K562 (cell line): ENCODE data around the gene LYRM1. TPM values are rescaled to one million over a fixed set of nuclear protein-coding genes. Genes with fewer than 3 reads are reported as not detected.

Experiments
- HNRNPUL1 ChIP-seq: fragments of 200-400 bp; formaldehyde crosslinking; IDR thresholded peaks from 2 replicates; pipeline ENCODE4 v1.6.1; 2017; ENCODE audit warnings: low read length
- SOX6 ChIP-seq: fragments of 450-650 bp; IDR thresholded peaks from 2 replicates; pipeline ENCODE4 v1.6.1; 2014; ENCODE audit warnings: mild to moderate bottlenecking
- TCF3 ChIP-seq: sonication (generic); formaldehyde crosslinking; IDR thresholded peaks from 2 replicates; pipeline ENCODE4 v1.4.0; 2020; ENCODE audit warnings: mild to moderate bottlenecking, missing genetic modification reagents
- TGIF2 ChIP-seq: sonication (generic); formaldehyde crosslinking; IDR thresholded peaks from 2 replicates; pipeline ENCODE4 v1.8.1; 2022; ENCODE audit warnings: mild to moderate bottlenecking, missing genetic modification reagents, moderate library complexity
- TSC22D4 ChIP-seq: fragments of 450-650 bp; IDR thresholded peaks from 2 replicates; pipeline ENCODE4 v1.6.1; 2016; ENCODE audit warnings: missing genetic modification characterization, missing biosample characterization, control low read depth
- ZNF780A ChIP-seq: fragments of 250-450 bp; sonication (Bioruptor Pico); IDR thresholded peaks from 2 replicates; pipeline ENCODE4 v1.5.0; 2021; ENCODE audit warnings: mild to moderate bottlenecking
- polyA plus RNA-seq, 8 experiments: library from polyadenylated mRNA; depleted of rRNA in 4 of 8; stranded (reverse) in 5 of 8; unstranded in 3 of 8; fragments of >200 nt; fragmentation: Nextera tagmentation in 2 of 8; fragmentation: Illumina TruSeq in 1 of 8; extraction: Ambion mirVana in 2 of 8; extraction: Trizol in 1 of 8; gene quantifications; 2 replicates each; pipeline versions ENCODE4 v1.2.1 to v1.2.3, GENCODE V29; 2011 to 2014; ENCODE audit warnings: inconsistent platforms in 1 of 8, missing spikeins in 1 of 8
- total RNA-seq, 7 experiments: library from RNA; depleted of rRNA in 6 of 7; stranded (reverse); fragments of >200 nt in 6 of 7; fragmentation: Illumina TruSeq in 2 of 7; extraction: Trizol in 2 of 7; gene quantifications; 2 replicates each; pipeline versions ENCODE4 v1.2.1 to v1.2.3, GENCODE V29; 2011 to 2021; ENCODE audit warnings: low replicate concordance in 1 of 7
- TF ChIP-seq, protein P1 (sequence below): fragments of 250-450 bp; sonication (Bioruptor Pico); IDR thresholded peaks from 2 replicates; pipeline ENCODE4 v1.4.0; 2020; ENCODE audit warnings: borderline replicate concordance
- TF ChIP-seq, protein P2 (sequence below): fragments of 250-450 bp; sonication (Bioruptor Pico); IDR thresholded peaks from 2 replicates; pipeline ENCODE4 v1.8.0; 2022; ENCODE audit warnings: inconsistent platforms, mild to moderate bottlenecking, moderate library complexity, borderline replicate concordance
- TF ChIP-seq, protein P3 (sequence below): sonication (generic); formaldehyde crosslinking; IDR thresholded peaks from 2 replicates; pipeline ENCODE4 v1.8.0; 2023; ENCODE audit warnings: missing genetic modification reagents, mild to moderate bottlenecking, borderline replicate concordance

The LYRM1 gene
- total and polyA plus RNA-seq, 9 of the 15 experiments (the other 6 are each of a cell fraction or from before 2014, with no cell fraction given) = 17.5 to 44.1 (median 32.7) TPM

DNA sequence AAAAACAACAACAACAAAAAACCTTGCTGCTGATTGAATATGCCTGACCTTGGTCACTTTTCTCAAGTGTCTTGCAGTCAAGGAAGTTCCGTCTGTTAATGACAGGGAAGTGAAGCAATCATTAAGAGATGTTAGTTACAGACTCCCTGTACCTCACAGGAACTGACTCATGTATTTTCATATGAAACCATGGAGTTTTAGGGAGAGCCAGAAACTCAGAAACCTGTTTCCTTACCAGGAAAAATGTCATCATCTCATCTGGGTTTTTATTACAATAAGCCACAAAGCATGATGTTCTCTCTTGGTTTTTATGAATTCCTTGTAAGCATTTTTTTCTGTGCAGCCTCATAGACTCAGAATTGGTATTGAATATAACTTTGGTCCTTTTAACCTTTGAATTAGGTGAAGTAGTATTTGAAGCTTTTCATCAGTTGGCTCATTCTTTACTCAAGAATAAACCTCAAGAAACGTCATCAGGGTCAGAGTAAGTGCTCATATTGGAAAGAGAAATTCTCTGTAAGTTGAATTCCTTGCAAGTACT, 10.3 kb downstream of the LYRM1 start (continued):
- TF ChIP-seq, protein P1, sequence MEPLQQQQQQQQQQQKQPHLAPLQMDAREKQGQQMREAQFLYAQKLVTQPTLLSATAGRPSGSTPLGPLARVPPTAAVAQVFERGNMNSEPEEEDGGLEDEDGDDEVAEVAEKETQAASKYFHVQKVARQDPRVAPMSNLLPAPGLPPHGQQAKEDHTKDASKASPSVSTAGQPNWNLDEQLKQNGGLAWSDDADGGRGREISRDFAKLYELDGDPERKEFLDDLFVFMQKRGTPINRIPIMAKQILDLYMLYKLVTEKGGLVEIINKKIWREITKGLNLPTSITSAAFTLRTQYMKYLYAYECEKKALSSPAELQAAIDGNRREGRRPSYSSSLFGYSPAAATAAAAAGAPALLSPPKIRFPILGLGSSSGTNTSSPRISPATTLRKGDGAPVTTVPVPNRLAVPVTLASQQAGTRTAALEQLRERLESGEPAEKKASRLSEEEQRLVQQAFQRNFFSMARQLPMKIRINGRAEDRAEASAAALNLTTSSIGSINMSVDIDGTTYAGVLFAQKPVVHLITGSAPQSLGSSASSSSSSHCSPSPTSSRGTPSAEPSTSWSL (CRISPR knock-in tag) = no peak
- no peak for TF ChIP-seq TGIF2
- no peak for TF ChIP-seq HNRNPUL1
- TF ChIP-seq, protein P2, sequence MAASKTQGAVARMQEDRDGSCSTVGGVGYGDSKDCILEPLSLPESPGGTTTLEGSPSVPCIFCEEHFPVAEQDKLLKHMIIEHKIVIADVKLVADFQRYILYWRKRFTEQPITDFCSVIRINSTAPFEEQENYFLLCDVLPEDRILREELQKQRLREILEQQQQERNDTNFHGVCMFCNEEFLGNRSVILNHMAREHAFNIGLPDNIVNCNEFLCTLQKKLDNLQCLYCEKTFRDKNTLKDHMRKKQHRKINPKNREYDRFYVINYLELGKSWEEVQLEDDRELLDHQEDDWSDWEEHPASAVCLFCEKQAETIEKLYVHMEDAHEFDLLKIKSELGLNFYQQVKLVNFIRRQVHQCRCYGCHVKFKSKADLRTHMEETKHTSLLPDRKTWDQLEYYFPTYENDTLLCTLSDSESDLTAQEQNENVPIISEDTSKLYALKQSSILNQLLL (CRISPR knock-in tag) = no peak
- TF ChIP-seq ZNF780A (CRISPR knock-in tag) = no peak
- TF ChIP-seq SOX6 = no peak
- no peak; the same call in 1 of the 2 replicates for TF ChIP-seq TCF3 (CRISPR knock-in tag)
- TF ChIP-seq, protein P3, sequence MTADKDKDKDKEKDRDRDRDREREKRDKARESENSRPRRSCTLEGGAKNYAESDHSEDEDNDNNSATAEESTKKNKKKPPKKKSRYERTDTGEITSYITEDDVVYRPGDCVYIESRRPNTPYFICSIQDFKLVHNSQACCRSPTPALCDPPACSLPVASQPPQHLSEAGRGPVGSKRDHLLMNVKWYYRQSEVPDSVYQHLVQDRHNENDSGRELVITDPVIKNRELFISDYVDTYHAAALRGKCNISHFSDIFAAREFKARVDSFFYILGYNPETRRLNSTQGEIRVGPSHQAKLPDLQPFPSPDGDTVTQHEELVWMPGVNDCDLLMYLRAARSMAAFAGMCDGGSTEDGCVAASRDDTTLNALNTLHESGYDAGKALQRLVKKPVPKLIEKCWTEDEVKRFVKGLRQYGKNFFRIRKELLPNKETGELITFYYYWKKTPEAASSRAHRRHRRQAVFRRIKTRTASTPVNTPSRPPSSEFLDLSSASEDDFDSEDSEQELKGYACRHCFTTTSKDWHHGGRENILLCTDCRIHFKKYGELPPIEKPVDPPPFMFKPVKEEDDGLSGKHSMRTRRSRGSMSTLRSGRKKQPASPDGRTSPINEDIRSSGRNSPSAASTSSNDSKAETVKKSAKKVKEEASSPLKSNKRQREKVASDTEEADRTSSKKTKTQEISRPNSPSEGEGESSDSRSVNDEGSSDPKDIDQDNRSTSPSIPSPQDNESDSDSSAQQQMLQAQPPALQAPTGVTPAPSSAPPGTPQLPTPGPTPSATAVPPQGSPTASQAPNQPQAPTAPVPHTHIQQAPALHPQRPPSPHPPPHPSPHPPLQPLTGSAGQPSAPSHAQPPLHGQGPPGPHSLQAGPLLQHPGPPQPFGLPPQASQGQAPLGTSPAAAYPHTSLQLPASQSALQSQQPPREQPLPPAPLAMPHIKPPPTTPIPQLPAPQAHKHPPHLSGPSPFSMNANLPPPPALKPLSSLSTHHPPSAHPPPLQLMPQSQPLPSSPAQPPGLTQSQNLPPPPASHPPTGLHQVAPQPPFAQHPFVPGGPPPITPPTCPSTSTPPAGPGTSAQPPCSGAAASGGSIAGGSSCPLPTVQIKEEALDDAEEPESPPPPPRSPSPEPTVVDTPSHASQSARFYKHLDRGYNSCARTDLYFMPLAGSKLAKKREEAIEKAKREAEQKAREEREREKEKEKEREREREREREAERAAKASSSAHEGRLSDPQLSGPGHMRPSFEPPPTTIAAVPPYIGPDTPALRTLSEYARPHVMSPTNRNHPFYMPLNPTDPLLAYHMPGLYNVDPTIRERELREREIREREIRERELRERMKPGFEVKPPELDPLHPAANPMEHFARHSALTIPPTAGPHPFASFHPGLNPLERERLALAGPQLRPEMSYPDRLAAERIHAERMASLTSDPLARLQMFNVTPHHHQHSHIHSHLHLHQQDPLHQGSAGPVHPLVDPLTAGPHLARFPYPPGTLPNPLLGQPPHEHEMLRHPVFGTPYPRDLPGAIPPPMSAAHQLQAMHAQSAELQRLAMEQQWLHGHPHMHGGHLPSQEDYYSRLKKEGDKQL = no peak
- TF ChIP-seq TSC22D4 (tag) = no peak
- TF ChIP-seq, all 486 proteins: peak for 41
